HepG2 (cell line): ENCODE measurements around the gene MSL3B.

ENCODE experiments used
- CBX5 ChIP-seq: sonication (generic); formaldehyde crosslinking; IDR thresholded peaks from 2 replicates; pipeline ENCODE4 v1.4.0; 2020; ENCODE audit warnings: missing genetic modification reagents, borderline replicate concordance
- MTA1 ChIP-seq: sonication (generic); formaldehyde crosslinking; IDR thresholded peaks from 2 replicates; pipeline ENCODE4 v1.4.0; 2020; ENCODE audit warnings: missing genetic modification reagents, mild to moderate bottlenecking, borderline replicate concordance
- RAD21 ChIP-seq: fragments of 450-650 bp; formaldehyde crosslinking; IDR thresholded peaks from 2 replicates; pipeline ENCODE4 v1.5.0; 2020; ENCODE audit warnings: mild to moderate bottlenecking
- RXRA ChIP-seq: sonication (generic); formaldehyde crosslinking; IDR thresholded peaks from 2 replicates; pipeline ENCODE4 v1.5.1; 2020; ENCODE audit warnings: missing genetic modification reagents
- SUZ12 ChIP-seq: fragments of 150-350 bp; IDR thresholded peaks from 2 replicates; pipeline ENCODE4 v1.6.1; 2014; ENCODE audit warnings: low read depth, low read length
- ZBTB7B ChIP-seq: sonication (generic); formaldehyde crosslinking; IDR thresholded peaks from 2 replicates; pipeline ENCODE4 v1.4.0; 2020; ENCODE audit warnings: missing genetic modification reagents
- ZFYVE20 ChIP-seq: sonication (generic); formaldehyde crosslinking; IDR thresholded peaks from 2 replicates; pipeline ENCODE4 v1.8.0; 2023; ENCODE audit warnings: low read depth, mild to moderate bottlenecking, moderate library complexity, missing genetic modification reagents, borderline replicate concordance
- ZSCAN30 ChIP-seq: sonication (generic); formaldehyde crosslinking; IDR thresholded peaks from 2 replicates; pipeline ENCODE4 v1.5.0; 2020; ENCODE audit warnings: mild to moderate bottlenecking, missing genetic modification reagents
- TF ChIP-seq, protein P1 (sequence below): sonication (generic); formaldehyde crosslinking; IDR thresholded peaks from 2 replicates; pipeline ENCODE4 v1.8.0; 2023; ENCODE audit warnings: mild to moderate bottlenecking, missing genetic modification reagents
- TF ChIP-seq, protein P2 (sequence below): sonication (generic); formaldehyde crosslinking; IDR thresholded peaks from 2 replicates; pipeline ENCODE4 v1.5.0; 2020; ENCODE audit warnings: mild to moderate bottlenecking, missing genetic modification reagents, moderate library complexity

DNA sequence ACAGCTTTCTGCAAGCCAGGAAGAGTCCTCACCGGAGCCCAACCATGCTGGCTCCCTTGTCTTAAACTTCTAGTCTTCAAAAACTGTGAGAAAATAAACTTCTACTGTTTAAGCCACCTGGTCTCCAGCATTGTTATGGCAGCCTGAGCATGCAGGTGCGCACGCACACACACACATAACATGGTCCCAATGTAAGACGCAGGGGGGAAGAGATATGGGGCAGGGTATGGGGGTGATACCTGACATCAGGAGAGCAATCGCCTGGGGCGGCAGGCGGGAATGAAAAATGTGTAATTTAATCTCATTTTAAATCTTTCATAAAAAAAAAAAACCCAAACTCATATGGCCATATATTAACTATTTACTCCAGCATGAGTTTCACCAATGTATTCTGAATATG lies 31.8 kb downstream of the MSL3B start:
- TF ChIP-seq, protein P1, sequence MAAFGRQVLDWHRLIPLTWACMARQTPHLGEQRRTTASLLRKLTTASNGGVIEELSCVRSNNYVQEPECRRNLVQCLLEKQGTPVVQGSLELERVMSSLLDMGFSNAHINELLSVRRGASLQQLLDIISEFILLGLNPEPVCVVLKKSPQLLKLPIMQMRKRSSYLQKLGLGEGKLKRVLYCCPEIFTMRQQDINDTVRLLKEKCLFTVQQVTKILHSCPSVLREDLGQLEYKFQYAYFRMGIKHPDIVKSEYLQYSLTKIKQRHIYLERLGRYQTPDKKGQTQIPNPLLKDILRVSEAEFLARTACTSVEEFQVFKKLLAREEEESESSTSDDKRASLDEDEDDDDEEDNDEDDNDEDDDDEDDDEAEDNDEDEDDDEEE (CRISPR knock-in tag): no peak
- TF ChIP-seq ZFYVE20 (CRISPR knock-in tag): no peak
- TF ChIP-seq MTA1 (CRISPR knock-in tag): no peak
- TF ChIP-seq, protein P2, sequence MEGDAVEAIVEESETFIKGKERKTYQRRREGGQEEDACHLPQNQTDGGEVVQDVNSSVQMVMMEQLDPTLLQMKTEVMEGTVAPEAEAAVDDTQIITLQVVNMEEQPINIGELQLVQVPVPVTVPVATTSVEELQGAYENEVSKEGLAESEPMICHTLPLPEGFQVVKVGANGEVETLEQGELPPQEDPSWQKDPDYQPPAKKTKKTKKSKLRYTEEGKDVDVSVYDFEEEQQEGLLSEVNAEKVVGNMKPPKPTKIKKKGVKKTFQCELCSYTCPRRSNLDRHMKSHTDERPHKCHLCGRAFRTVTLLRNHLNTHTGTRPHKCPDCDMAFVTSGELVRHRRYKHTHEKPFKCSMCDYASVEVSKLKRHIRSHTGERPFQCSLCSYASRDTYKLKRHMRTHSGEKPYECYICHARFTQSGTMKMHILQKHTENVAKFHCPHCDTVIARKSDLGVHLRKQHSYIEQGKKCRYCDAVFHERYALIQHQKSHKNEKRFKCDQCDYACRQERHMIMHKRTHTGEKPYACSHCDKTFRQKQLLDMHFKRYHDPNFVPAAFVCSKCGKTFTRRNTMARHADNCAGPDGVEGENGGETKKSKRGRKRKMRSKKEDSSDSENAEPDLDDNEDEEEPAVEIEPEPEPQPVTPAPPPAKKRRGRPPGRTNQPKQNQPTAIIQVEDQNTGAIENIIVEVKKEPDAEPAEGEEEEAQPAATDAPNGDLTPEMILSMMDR (CRISPR knock-in tag): no peak
- TF ChIP-seq ZBTB7B (CRISPR knock-in tag): no peak
- TF ChIP-seq ZSCAN30 (CRISPR knock-in tag): no peak
- no peak for TF ChIP-seq RAD21 (CRISPR knock-in tag)
- no peak for TF ChIP-seq CBX5 (CRISPR knock-in tag)
- no peak for TF ChIP-seq SUZ12
- no peak for TF ChIP-seq RXRA (CRISPR knock-in tag)
